AG09319 (cell line): Measurements from ENCODE around the gene ABCF1.
"Not testable (repeated sequence)": the region's sequence is repeated elsewhere in the genome, so short reads cannot be mapped to it uniquely, and the experiment has no call there.

Experiments used
- DNase-seq: peaks from one replicate; pipeline ENCODE4 v3.0.0-alpha.2; 2010; ENCODE audit warnings: low read depth; ENCODE audit errors: extremely low read depth
- TF ChIP-seq, protein P1 (sequence below): IDR thresholded peaks from 2 replicates; pipeline ENCODE4 v1.5.1; 2011; ENCODE audit warnings: low read depth, mild to moderate bottlenecking, inconsistent platforms, low read length, moderate library complexity

ABCF1 gene

DNA sequence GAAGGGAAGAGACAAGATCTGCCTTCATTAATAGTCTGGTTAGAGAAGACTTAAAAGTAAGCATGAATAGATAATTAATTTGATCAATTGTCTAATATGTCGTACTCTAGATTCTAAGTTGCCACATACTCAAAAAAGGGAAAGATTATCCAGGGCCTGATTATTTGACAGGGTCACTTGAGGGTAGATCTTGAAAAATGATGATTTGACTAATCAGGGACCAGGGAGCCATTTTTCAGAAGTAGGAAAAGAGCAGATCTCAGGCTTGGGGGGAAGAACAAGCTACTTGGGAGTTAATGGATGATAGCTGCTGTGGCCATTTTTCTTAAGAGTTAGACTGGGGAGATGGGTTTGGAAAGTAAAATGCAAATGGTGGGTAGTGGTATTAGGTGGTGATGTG, 21.0 kb downstream of the ABCF1 start:
- TF ChIP-seq, protein P1, sequence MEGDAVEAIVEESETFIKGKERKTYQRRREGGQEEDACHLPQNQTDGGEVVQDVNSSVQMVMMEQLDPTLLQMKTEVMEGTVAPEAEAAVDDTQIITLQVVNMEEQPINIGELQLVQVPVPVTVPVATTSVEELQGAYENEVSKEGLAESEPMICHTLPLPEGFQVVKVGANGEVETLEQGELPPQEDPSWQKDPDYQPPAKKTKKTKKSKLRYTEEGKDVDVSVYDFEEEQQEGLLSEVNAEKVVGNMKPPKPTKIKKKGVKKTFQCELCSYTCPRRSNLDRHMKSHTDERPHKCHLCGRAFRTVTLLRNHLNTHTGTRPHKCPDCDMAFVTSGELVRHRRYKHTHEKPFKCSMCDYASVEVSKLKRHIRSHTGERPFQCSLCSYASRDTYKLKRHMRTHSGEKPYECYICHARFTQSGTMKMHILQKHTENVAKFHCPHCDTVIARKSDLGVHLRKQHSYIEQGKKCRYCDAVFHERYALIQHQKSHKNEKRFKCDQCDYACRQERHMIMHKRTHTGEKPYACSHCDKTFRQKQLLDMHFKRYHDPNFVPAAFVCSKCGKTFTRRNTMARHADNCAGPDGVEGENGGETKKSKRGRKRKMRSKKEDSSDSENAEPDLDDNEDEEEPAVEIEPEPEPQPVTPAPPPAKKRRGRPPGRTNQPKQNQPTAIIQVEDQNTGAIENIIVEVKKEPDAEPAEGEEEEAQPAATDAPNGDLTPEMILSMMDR, result no peak

GRCh38 chr6:30597315-30598144, 26.3 kb downstream of the ABCF1 start:
- TF ChIP-seq, protein P1, result peak; percentile 75
- not testable (repeated sequence) for DNase-seq

More for the DNA sequence above, 21.0 kb downstream of the ABCF1 start:
- no peak for DNase-seq

GRCh38 chr6:30598912-30599624, 27.8 kb downstream of the ABCF1 start:
- DNase-seq, result no peak
- TF ChIP-seq, protein P1, result no peak

GRCh38 chr6:30599625-30600324, 28.5 kb downstream of the ABCF1 start:
- no peak for DNase-seq
- TF ChIP-seq, protein P1, result no peak

- no peak for DNase-seq
- TF ChIP-seq, protein P1, result no peak
Measured at GRCh38 chr6:30600451-30600961, 29.3 kb downstream of the ABCF1 start.

GRCh38 chr6:30601436-30601814, 30.2 kb downstream of the ABCF1 start:
- no peak for DNase-seq
- TF ChIP-seq, protein P1, result no peak
